Heart left ventricle (tissue), 16 donors: ENCODE data around the gene PIGR. TPM values are rescaled to one million over a fixed set of nuclear protein-coding genes. Genes with fewer than 3 reads are reported as not detected.
A peak's percentile ranks its signal among the peaks of the same experiment; 100 is the strongest.

ENCODE experiments used
- ATAC-seq, 4 donors: fragments of 200-7000 bp; cut with Tn5 transposase; one replicate each; pipeline ENCODE4 v1.9.1; 2020 to 2022; ENCODE audit warnings: moderate library complexity in 4 of 4, mild to moderate bottlenecking in 3 of 4, moderate number of reproducible peaks in 1 of 4
- DNase-seq, 5 donors: peaks; one replicate each; pipeline ENCODE4 v3.0.0-alpha.2; 2020
- H3K27ac ChIP-seq, 12 donors: fragments of 200-600 bp; sonication (generic) in 4 of 12; one replicate each; pipeline versions ENCODE4 v1.5.0 to v1.8.0; 2016 to 2022; ENCODE audit warnings: mild to moderate bottlenecking in 2 of 12
- H3K27me3 ChIP-seq, 9 donors: fragments of 200-600 bp; sonication (generic) in 2 of 9; one replicate each; pipeline versions ENCODE4 v1.5.1 to v1.8.0; 2016 to 2022; ENCODE audit warnings: mild to moderate bottlenecking in 3 of 9
- H3K36me3 ChIP-seq, 9 donors: fragments of 200-600 bp; sonication (generic) in 2 of 9; one replicate each; pipeline versions ENCODE4 v1.5.0 to v1.8.0; 2018 to 2022; ENCODE audit warnings: mild to moderate bottlenecking in 2 of 9
- H3K4me1 ChIP-seq, 12 donors: fragments of 200-600 bp; sonication (generic) in 4 of 12; one replicate each; pipeline versions ENCODE4 v1.5.0 to v1.8.0; 2016 to 2022; ENCODE audit warnings: mild to moderate bottlenecking in 3 of 12
- H3K4me3 ChIP-seq, 12 donors: fragments of 200-600 bp; sonication (generic) in 4 of 12; one replicate each; pipeline versions ENCODE4 v1.5.0 to v1.8.0; 2017 to 2022; ENCODE audit warnings: mild to moderate bottlenecking in 9 of 12, moderate library complexity in 4 of 12
- H3K9me3 ChIP-seq, 12 donors: fragments of 200-600 bp; sonication (generic) in 4 of 12; one replicate each; pipeline versions ENCODE4 v1.5.0 to v1.8.0; 2016 to 2022; ENCODE audit warnings: mild to moderate bottlenecking in 1 of 12
- CTCF ChIP-seq, 12 donors: fragments of 200-600 bp; sonication (generic) in 4 of 12; IDR thresholded peaks; one replicate each; pipeline versions ENCODE4 v1.5.0 to v1.8.0; 2018 to 2022; ENCODE audit warnings: antibody characterized with exemption in 12 of 12, mild to moderate bottlenecking in 5 of 12
- POLR2A ChIP-seq, 2 donors: fragments of 450-650 bp; IDR thresholded peaks; one replicate each; pipeline ENCODE4 v1.6.1; 2017; ENCODE audit warnings: antibody characterized with exemption in 2 of 2, mild to moderate bottlenecking in 2 of 2, moderate library complexity in 2 of 2
- WGBS, 4 donors: extraction: QIAGEN DNeasy Blood & Tissue Kit in 2 of 4; methylation state at CpG; one replicate each; pipeline versions ENCODE4 v1.1.5 to v1.1.7; 2013 to 2018; 5-methylcytosine and 5-hydroxymethylcytosine counted together
- intact Hi-C, 10 donors: fragments of 100-400 bp; cut with DNase I; formaldehyde crosslinking; loops; one replicate each; pipeline versions ENCODE4 v1.11.1 to v1.14.2; 2022
- polyA plus RNA-seq, 2 donors: library from polyadenylated mRNA; stranded (reverse); fragments of 200-250 nt; gene quantifications; one replicate each; pipeline ENCODE4 v1.2.3, GENCODE V29; 2013
- total RNA-seq, 9 donors: library from RNA; depleted of rRNA in 2 of 9; stranded (reverse); fragments of >200 nt in 2 of 9; fragmentation: NEBNext Ultra II Directional in 3 of 9; extraction: Animal tissue kit (Norgen Biotek cat#: 25700) in 3 of 9; gene quantifications; one replicate each; pipeline versions ENCODE4 v1.1.0 to v1.2.4, GENCODE V29; 2016 to 2023
- donor health status: ischemic (EF 13 %, LVEDD 7.1; RV severe dilation, severe dysfunction).
- donor health status: healthy with polysubstance abuse.
- donor health status: DM: no; HTN: yes; CAD: no.
- donor health status: DM: no; HTN: no; CAD: no.
- donor health status: ischemic (EF 25% LVEDD 6.9; RV normal size, moderate dysfunction).
- donor health status: ischemic (EF 25% LVEDD 5.7; RV mildly dilated, moderate dysfunction).
- donor health status: healthy.
- donor health status: DM: yes; HTN: yes; CAD: no.
- donor health status: ischemic (EF 35%, LVEDD 5.7; RV mildly dilated, moderate dysfunction).
- donor health status: nonischemic (EF 11% LVEDD 7.7; RV severe dilation, severe dysfunction).
- donor health status: DM: yes; HTN: yes; CAD: no.
- donor health status: PGD.
- donor health status: ischemic (EF 29% LVEDD 5.4; RV normal size, mild dysfunction).
- donor health status: nonischemic (EF 23%, LVEDD 6.1; RV moderate dilation, normal function).

Gene PIGR
- total and polyA plus RNA-seq, 11 donors = 0.04 to 0.64 (median 0.45) TPM; not detected in 7

- intact Hi-C loops = loop anchor here in 4 of 10 donors (10.0 kb wide), 4 partner anchors 110 to 430 kb away; no protein-coding TSS in a partner anchor
- Histone ChIP-seq H3K36me3 (no peaks in the 10 kb centered on the region), H3K4me3 (no peak overlapping the region), H3K9me3 (no peaks in the 10 kb centered on the region), H3K27ac (no peak overlapping the region), H3K4me1 (peaks cover 0 to 11% (median 2%) of the 10 kb centered on the region in 12 donors), H3K27me3 (peaks cover 0 to 9% (median 0%) of the 10 kb centered on the region in 9 donors)
- ATAC-seq = no peak
- 86 to 88% (median 86%) methylated on average over 15 of the region's 15 CpGs for WGBS, 4 donors
- no peak for TF ChIP-seq CTCF (IDR thresholded peaks at IDR 0.05)
- TF ChIP-seq POLR2A (IDR thresholded peaks at IDR 0.05) = no peak
- DNase-seq = no peak
Observed at GRCh38 chr1:206915030-206915735, 31.1 kb downstream of the PIGR start.

GRCh38 chr1:206913766-206914537 lies 32.3 kb downstream of the PIGR start:
- H3K4me3 ChIP-seq = no peak overlapping the region
- ATAC-seq (no peak), DNase-seq (no peak)
- WGBS, 4 donors = 82 to 93% (median 88%) methylated on average over 12 of the region's 12 CpGs
- peaks cover 0 to 21% (median 9%) of the 10 kb centered on the region in 9 donors for H3K27me3 ChIP-seq
- no peaks in the 10 kb centered on the region for H3K36me3 ChIP-seq
- intact Hi-C loops = loop anchor here (1.0 to 10.0 kb wide), 23 partner anchors 49 to 429 kb away; partner anchors contain the start of genes EIF2D (in 3 of the 10) and IL20 (in 2 of the 10)
- H3K4me1 ChIP-seq = peaks cover 0 to 23% (median 10%) of the 10 kb centered on the region in 12 donors
- no peaks in the 10 kb centered on the region for H3K9me3 ChIP-seq
- no peak overlapping the region for H3K27ac ChIP-seq
- no peak for TF ChIP-seq POLR2A (IDR thresholded peaks at IDR 0.05)
- TF ChIP-seq CTCF (IDR thresholded peaks at IDR 0.05) = no peak

GRCh38 chr1:206912445-206913095 lies 33.7 kb downstream of the PIGR start:
- Histone ChIP-seq H3K4me3 (no peak overlapping the region), H3K27me3 (peaks cover 0 to 28% (median 10%) of the 10 kb centered on the region in 9 donors), H3K27ac (no peak overlapping the region), H3K4me1 (peaks cover 0 to 25% (median 11%) of the 10 kb centered on the region in 12 donors), H3K9me3 (no peaks in the 10 kb centered on the region), H3K36me3 (no peaks in the 10 kb centered on the region)
- intact Hi-C loops = loop anchor here (1.0 to 10.0 kb wide), 24 partner anchors 48 to 428 kb away; partner anchors contain the start of genes EIF2D (in 3 of the 10) and IL20 (in 2 of the 10)
- ATAC-seq = peak; percentile 60 to 76 (median 64)
- 20 to 25% (median 23%) methylated on average over 7 of the region's 7 CpGs for WGBS, 4 donors
- DNase-seq = peak in 4 of 5 donors; percentile 50 to 73 (median 64)
- TF ChIP-seq POLR2A (IDR thresholded peaks at IDR 0.05) (no peak), CTCF (IDR thresholded peaks at IDR 0.05) (peak; percentile 75 to 88 (median 86))
